PC-9 (cell line): ENCODE data around the gene KCNH1. TPM values are rescaled to one million over a fixed set of nuclear protein-coding genes. Genes with fewer than 3 reads are reported as not detected.

ENCODE experiments used
- BruUV-seq: library from RNA; stranded (reverse); fragments of 400-500 nt; replicated peaks from 2 replicates; lab custom pipeline; 2021; lab: Mats Ljungman, UMichigan
- CTCF ChIA-PET: fragments of 300-600 bp; sonication (Branson Sonifier 250); formaldehyde crosslinking; loops from one replicate; lab custom pipeline; 2022; ENCODE audit warnings: antibody characterized with exemption; lab: Charles Lee
- POLR2A ChIA-PET: fragments of 300-600 bp; sonication (Branson Sonifier 250); formaldehyde crosslinking; loops from one replicate; lab custom pipeline; 2022; ENCODE audit warnings: antibody characterized with exemption; ENCODE audit not compliant: unreplicated experiment; lab: Charles Lee
- DNase-seq, 2 experiments: peaks; one replicate each; pipeline versions ENCODE4 v3.0.0 to v3.0.0-alpha.2; 2015 to 2022; ENCODE audit warnings: mixed read lengths in 1 of 2
- H2AFZ ChIP-seq: fragments of 200-600 bp; sonication (generic); 2 replicates; pipeline ENCODE4 v1.8.1; 2017; ENCODE audit warnings: antibody characterized with exemption
- H3F3A ChIP-seq: fragments of 200-600 bp; sonication (generic); 2 replicates; pipeline ENCODE4 v1.8.1; 2017; ENCODE audit warnings: antibody characterized with exemption, mild to moderate bottlenecking, low read depth; ENCODE audit not compliant: insufficient read depth
- H3K27ac ChIP-seq: fragments of 200-600 bp; sonication (generic); 2 replicates; pipeline ENCODE4 v1.6.1; 2016; ENCODE audit warnings: mixed run types
- H3K27me3 ChIP-seq: fragments of 200-600 bp; sonication (generic); 2 replicates; pipeline ENCODE4 v1.6.1; 2016; ENCODE audit warnings: low read depth, mixed run types; ENCODE audit not compliant: insufficient read depth
- H3K36me3 ChIP-seq: fragments of 200-600 bp; sonication (generic); 2 replicates; pipeline ENCODE4 v1.6.1; 2016; ENCODE audit warnings: low read depth, mixed run types
- H3K4me1 ChIP-seq: fragments of 200-600 bp; sonication (generic); replicated peaks from 2 replicates; pipeline ENCODE4 v1.6.1; 2016; ENCODE audit warnings: mixed run types; ENCODE audit not compliant: insufficient read depth
- H3K4me2 ChIP-seq: fragments of 200-600 bp; sonication (generic); 2 replicates; pipeline ENCODE4 v1.6.1; 2017; ENCODE audit warnings: mixed run types
- H3K4me3 ChIP-seq: fragments of 200-600 bp; sonication (generic); 2 replicates; pipeline ENCODE4 v1.6.1; 2016; ENCODE audit warnings: mixed run types
- H3K79me2 ChIP-seq: fragments of 200-600 bp; sonication (generic); 2 replicates; pipeline ENCODE4 v1.6.1; 2017; ENCODE audit warnings: low read depth, mixed run types
- H3K9me2 ChIP-seq: fragments of 200-600 bp; sonication (generic); 2 replicates; pipeline ENCODE4 v1.8.1; 2017; ENCODE audit warnings: mild to moderate bottlenecking; ENCODE audit not compliant: insufficient read depth
- H3K9me3 ChIP-seq: fragments of 200-600 bp; sonication (generic); 2 replicates; pipeline ENCODE4 v1.8.1; 2016; ENCODE audit warnings: low read depth; ENCODE audit not compliant: insufficient read depth
- H4K20me1 ChIP-seq: fragments of 200-600 bp; sonication (generic); 2 replicates; pipeline ENCODE4 v1.8.1; 2017; ENCODE audit not compliant: insufficient read depth
- EZH2 ChIP-seq: fragments of 200-600 bp; sonication (generic); IDR thresholded peaks from 2 replicates; pipeline ENCODE4 v1.8.0; 2017; ENCODE audit warnings: antibody characterized with exemption, low read depth
- intact Hi-C: fragments of 100-400 bp; cut with micrococcal nuclease; formaldehyde crosslinking; loops from one replicate; pipeline ENCODE4 v1.10.0; 2022; ENCODE audit not compliant: unreplicated experiment
- total RNA-seq: library from RNA; stranded (reverse); gene quantifications from 2 replicates; pipeline ENCODE4 v1.2.3, GENCODE V29; 2021
- TF ChIP-seq, protein P1 (sequence below): fragments of 200-600 bp; sonication (generic); conservative IDR thresholded peaks from 2 replicates; pipeline ENCODE4 v1.6.1; 2017; ENCODE audit warnings: mixed run types, antibody characterized with exemption, mild to moderate bottlenecking, moderate library complexity

The KCNH1 gene
- total RNA-seq, 1 experiment from 2014 or later: not detected

GRCh38 chr1:211126622-211127021 lies 7.3 kb downstream of the KCNH1 start:
- Histone ChIP-seq H3K4me2 (no peak overlapping the region), H2AFZ (no peak overlapping the region), H3F3A (no peaks in the 10 kb centered on the region), H3K36me3 (no peaks in the 10 kb centered on the region), H3K79me2 (no peaks in the 10 kb centered on the region), H3K9me2 (no peaks in the 10 kb centered on the region), H3K27ac (no peak overlapping the region), H3K27me3 (peaks cover 47% of the 10 kb centered on the region), H3K4me3 (no peak overlapping the region), H3K4me1 (no peaks in the 10 kb centered on the region), H4K20me1 (no peaks in the 10 kb centered on the region), H3K9me3 (no peaks in the 10 kb centered on the region)
- no TSS peak for BruUV-seq
- CTCF ChIA-PET: interaction anchor here (0.5 kb wide), 1 partner anchor 350 kb away, joined by 4 read pairs; no protein-coding TSS in a partner anchor
- intact Hi-C loops: no loop called here
- TF ChIP-seq, protein P1, sequence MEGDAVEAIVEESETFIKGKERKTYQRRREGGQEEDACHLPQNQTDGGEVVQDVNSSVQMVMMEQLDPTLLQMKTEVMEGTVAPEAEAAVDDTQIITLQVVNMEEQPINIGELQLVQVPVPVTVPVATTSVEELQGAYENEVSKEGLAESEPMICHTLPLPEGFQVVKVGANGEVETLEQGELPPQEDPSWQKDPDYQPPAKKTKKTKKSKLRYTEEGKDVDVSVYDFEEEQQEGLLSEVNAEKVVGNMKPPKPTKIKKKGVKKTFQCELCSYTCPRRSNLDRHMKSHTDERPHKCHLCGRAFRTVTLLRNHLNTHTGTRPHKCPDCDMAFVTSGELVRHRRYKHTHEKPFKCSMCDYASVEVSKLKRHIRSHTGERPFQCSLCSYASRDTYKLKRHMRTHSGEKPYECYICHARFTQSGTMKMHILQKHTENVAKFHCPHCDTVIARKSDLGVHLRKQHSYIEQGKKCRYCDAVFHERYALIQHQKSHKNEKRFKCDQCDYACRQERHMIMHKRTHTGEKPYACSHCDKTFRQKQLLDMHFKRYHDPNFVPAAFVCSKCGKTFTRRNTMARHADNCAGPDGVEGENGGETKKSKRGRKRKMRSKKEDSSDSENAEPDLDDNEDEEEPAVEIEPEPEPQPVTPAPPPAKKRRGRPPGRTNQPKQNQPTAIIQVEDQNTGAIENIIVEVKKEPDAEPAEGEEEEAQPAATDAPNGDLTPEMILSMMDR: no peak
- POLR2A ChIA-PET: no interaction called here
- no peak for DNase-seq

DNA sequence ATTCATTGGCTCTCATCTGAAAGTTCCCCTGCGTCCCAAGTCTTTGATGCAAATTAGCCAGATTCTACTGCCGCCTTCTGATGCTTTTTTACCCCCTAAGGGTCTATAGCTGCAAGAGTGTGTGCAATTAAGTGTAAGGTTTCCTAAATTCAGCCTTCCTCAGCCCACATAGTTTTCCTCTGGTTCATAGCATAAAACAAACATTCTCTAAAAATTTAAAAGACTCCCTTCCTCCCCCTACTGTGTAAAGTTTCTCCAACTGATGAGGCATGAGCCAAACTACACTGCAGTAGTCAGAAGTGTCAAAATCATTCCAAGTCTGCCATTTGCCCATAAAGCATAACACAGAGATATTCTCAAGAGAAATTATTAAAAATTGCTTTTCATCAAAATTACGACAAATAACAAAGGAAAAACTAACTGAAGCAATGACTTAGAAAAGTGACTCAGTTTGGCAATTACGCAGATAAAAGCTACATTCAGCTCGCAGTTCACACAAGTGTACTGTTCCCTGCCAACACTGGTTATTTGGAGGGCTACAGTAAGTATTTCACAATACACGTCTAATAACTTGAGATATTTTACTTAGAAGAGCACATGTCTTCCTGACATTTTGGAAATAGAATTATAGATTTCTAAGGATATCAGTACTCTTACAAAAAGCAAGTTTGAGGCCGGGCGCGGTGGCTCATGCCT lies 15.4 kb downstream of the KCNH1 start:
- no peak overlapping the region for H2AFZ ChIP-seq
- H3K27me3 ChIP-seq: peaks cover 17% of the 10 kb centered on the region; the same call in 1 of the 2 replicates
- no peaks in the 10 kb centered on the region for H3F3A ChIP-seq
- DNase-seq: no peak
- no peaks in the 10 kb centered on the region for H3K79me2 ChIP-seq
- H3K36me3 ChIP-seq: no peaks in the 10 kb centered on the region
- no peaks in the 10 kb centered on the region for H3K4me1 ChIP-seq
- no peak overlapping the region for H3K4me2 ChIP-seq
- H3K27ac ChIP-seq: no peak overlapping the region
- POLR2A ChIA-PET: no interaction called here
- no peaks in the 10 kb centered on the region for H4K20me1 ChIP-seq
- intact Hi-C loops: no loop called here
- H3K9me3 ChIP-seq: no peaks in the 10 kb centered on the region
- TF ChIP-seq, protein P1: no peak
- TF ChIP-seq EZH2: no peak
- H3K4me3 ChIP-seq: no peak overlapping the region
- no peaks in the 10 kb centered on the region for H3K9me2 ChIP-seq
- CTCF ChIA-PET: no interaction called here
- no TSS peak for BruUV-seq

- TF ChIP-seq, protein P1: no peak
- TF ChIP-seq EZH2: no peak
- Histone ChIP-seq H3F3A (no peaks in the 10 kb centered on the region), H3K9me2 (no peaks in the 10 kb centered on the region), H2AFZ (no peak overlapping the region), H3K79me2 (no peaks in the 10 kb centered on the region), H3K4me1 (no peaks in the 10 kb centered on the region), H3K36me3 (no peaks in the 10 kb centered on the region), H4K20me1 (no peaks in the 10 kb centered on the region), H3K4me2 (no peak overlapping the region), H3K9me3 (no peaks in the 10 kb centered on the region), H3K4me3 (no peak overlapping the region), H3K27me3 (peaks cover 46% of the 10 kb centered on the region), H3K27ac (no peak overlapping the region)
- CTCF ChIA-PET: no interaction called here
- DNase-seq: no peak
- POLR2A ChIA-PET: no interaction called here
- BruUV-seq: no TSS peak
- intact Hi-C loops: no loop called here
These were observed 19.5 kb downstream of the KCNH1 start for GRCh38 chr1:211114446-211114845.
